NCI-H526 treated with DMSO at 0.1 percent for 48 hours (cell line): Measurements from ENCODE around the gene SFXN2.
"Not testable (repeated sequence)": the region's sequence is repeated elsewhere in the genome, so short reads cannot be mapped to it uniquely, and the experiment has no call there.

ENCODE experiments used
- DNase-seq: peaks from one replicate; lab custom pipeline; 2025; lab: John Stamatoyannopoulos, UW

SFXN2 gene, protein sequence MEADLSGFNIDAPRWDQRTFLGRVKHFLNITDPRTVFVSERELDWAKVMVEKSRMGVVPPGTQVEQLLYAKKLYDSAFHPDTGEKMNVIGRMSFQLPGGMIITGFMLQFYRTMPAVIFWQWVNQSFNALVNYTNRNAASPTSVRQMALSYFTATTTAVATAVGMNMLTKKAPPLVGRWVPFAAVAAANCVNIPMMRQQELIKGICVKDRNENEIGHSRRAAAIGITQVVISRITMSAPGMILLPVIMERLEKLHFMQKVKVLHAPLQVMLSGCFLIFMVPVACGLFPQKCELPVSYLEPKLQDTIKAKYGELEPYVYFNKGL

DNA sequence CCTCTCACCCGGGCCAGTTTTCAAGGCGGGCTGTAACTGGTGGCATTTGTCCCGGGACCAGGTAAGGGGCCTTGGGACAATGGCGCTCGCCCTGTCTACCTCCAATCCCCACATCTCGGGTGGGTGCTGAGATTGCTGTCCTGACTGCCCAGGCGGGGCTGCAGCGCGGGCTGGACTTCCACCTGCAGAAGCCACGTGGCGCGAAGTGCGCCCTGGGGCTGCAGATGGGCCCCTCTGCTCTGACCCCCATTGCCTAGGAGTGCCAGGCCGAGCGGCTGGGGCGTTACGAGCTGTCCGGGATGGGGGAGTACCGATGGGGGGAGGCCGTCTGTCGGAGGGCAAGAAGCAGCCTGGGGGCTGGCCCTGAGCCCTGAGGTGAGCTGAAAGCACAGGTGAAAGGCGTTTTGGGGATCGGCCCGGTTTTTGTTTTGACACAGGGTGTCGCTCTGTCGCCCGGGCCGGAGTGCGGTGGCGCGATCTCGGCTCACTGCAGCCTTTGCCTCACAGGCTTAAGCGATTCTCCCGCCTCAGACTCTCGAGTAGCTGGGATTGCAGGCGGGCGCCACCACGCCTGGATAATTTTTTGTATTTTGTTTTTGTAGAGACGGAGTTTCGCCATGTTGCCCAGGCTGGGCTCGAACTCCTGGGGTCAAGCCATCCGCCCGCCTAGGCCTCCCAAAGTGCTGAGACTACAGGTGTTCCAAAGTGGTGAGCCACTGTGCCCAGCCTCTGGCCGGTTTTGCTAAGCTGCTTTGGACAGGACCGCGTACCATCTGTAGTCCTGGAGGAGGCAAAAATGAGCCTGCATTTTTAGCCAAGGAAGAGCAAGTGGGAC, at the start of gene SFXN2:
Gene SFXN2 (plus strand): TSS at position 16 of the 835 bp plus-strand sequence. CDS start 12,001 bp downstream, outside the sequence.
- no peak for DNase-seq

- no peak for DNase-seq
Measured at GRCh38 chr10:102665904-102666509, 48.4 kb upstream of the SFXN2 start.

- DNase-seq: not testable (repeated sequence)
Measured at GRCh38 chr10:102667411-102667810, 47.0 kb upstream of the SFXN2 start.

DNA sequence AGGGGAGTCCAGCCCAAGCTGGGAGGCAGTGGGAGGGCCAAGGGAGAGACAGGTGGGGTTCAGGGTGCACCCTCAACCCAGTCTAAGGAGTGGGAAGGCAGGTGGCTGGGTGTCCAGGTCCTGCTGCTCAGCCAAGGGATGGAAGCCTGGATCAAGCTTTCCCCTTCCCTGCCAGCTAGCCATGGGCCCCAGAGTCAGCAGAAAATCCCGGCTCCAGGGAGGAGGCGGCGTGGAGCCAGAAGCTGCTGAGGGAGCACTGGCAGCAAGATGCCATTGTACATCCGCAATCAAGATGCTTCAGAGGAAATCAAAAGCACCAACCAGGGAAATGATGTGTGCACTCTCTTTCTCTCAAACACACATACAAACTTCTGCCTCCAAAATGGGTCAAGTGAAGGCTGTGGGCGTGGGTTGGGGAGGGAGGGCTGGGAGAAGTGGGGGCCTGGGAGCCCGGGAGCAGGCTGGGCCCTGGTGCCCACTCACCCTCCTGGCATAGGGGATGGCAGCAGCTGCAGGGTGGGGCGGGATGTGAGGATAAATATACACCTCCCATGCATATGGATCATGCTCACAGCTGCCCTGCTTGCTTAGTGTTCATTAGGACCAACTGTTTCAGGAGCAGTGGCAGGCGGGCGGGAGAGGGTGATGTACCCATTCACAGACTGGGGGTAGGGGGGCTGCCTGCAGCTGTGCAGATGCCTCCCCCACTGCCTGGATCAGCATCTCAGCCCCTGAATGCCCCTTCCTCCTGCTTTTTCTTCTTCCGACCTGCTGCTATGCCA, 45.9 kb upstream of the SFXN2 start:
- no peak for DNase-seq

GRCh38 chr10:102669206-102670064, 45.0 kb upstream of the SFXN2 start:
- DNase-seq: no peak

DNA sequence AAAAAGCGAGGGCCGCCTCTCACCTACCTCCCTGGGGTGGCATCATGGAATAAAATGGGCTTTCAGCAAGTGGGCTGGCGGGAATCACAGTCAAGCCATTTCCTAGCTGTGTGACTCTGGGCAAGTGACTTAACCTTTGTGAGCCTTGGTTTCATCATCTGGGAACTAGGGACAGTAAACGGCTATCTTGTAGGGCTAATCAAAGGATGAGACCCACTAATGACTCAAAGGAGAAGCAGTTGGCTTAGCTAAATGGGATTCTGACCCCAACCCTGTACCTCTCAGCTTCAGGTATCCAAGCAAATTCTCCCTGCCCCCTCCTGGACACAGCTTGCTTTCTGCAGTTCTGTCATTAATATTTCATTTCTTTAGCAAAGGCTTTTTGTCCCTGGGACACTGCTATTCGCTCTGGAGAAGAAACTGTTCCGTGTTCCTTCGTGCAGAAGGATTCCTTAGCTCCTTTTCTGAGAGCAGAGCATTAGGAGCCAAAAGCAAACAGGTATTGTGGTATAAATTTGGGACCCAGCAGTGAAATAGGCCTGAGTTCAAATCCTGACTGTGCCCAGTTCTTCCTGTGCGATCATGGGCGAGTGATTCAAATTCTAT, 44.3 kb upstream of the SFXN2 start:
- no peak for DNase-seq

- DNase-seq: no peak
Measured at GRCh38 chr10:102670871-102671434, 43.5 kb upstream of the SFXN2 start.

GRCh38 chr10:102673236-102673818, 41.1 kb upstream of the SFXN2 start:
- no peak for DNase-seq

GRCh38 chr10:102673819-102674511, 40.5 kb upstream of the SFXN2 start:
- DNase-seq: no peak

DNA sequence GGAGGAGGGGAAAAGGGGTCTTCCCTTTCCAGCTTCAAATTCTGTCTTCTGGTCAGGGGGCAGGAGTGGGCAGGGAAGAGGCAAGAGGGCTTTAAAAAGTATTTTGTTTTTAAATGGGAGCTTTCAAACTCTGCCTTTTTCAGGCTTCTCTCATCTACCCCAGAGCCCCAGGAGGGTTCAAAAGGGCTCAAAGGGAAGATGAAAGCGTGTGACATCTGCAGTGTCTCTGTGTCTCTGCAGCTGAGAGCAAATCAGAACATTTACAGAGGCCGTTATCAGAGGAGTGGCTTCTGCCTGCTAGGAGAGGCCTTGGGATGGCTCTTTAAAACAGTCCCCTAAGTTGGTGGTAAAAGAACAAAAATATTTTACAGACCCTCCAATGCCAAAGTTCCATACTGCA, 39.9 kb upstream of the SFXN2 start:
- no peak for DNase-seq

DNA sequence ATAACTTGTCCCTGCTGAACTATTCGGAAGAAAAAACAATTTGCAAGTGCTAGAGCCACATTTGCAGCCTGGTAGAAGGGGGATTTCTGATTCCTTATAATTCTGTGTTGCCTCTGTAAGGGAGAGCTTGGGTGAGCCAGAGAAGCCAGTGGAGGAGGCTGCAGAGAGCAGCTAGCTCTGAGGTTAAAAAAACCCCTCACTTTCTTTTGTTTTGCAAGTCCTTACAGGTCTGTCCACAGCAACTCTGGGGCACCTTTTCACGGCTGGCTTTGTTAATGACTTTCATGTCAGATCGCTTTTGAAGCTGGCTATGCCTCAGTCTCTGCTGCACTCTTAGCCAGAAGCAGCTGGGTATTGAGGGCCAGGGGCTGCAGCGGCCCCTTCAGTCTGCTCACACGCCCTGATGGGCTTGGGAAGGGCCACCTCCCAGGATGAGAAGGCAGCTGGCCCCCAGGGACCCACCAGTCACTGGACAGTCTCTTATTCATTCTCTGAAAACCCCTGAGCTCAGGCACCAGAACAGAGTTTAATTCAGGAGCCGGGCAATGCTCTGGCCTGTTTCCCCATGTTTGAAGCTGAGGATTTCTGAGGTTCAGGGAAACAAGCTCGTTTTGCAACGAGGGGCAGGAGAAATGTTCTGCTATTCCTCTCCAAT, 39.3 kb upstream of the SFXN2 start:
- DNase-seq: no peak

GRCh38 chr10:102675666-102676533, 38.5 kb upstream of the SFXN2 start:
- DNase-seq: no peak

- DNase-seq: no peak
Measured at GRCh38 chr10:102676534-102677315, 37.7 kb upstream of the SFXN2 start.

- DNase-seq: no peak
Measured at GRCh38 chr10:102677331-102678067, 36.9 kb upstream of the SFXN2 start.

DNA sequence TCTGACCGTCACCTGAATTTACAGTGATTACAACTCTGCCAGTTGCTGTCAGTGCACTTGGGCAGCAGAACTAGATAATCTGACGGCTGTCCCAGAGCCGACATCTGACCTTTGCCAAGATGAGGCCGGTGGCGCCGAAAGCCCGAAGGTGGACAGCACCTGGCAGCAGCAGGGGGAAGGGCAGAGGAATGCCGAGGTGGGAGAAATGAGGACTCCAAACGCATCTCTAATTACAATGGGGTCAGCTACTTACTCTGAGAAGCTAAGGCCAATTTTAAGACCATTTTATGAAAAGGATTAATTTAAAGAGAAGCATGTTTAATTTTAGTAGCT, 36.4 kb upstream of the SFXN2 start:
- DNase-seq: no peak

GRCh38 chr10:102678842-102679289, 35.6 kb upstream of the SFXN2 start:
- DNase-seq: peak; percentile 2
